PC-9 (cell line): ENCODE measurements around the gene PPL.

ENCODE experiments used
- EZH2 ChIP-seq: fragments of 200-600 bp; sonication (generic); IDR thresholded peaks from 2 replicates; pipeline ENCODE4 v1.8.0; 2017; ENCODE audit warnings: antibody characterized with exemption, low read depth
- TF ChIP-seq, protein P1 (sequence below): fragments of 200-600 bp; sonication (generic); conservative IDR thresholded peaks from 2 replicates; pipeline ENCODE4 v1.6.1; 2017; ENCODE audit warnings: mixed run types, antibody characterized with exemption, mild to moderate bottlenecking, moderate library complexity

DNA sequence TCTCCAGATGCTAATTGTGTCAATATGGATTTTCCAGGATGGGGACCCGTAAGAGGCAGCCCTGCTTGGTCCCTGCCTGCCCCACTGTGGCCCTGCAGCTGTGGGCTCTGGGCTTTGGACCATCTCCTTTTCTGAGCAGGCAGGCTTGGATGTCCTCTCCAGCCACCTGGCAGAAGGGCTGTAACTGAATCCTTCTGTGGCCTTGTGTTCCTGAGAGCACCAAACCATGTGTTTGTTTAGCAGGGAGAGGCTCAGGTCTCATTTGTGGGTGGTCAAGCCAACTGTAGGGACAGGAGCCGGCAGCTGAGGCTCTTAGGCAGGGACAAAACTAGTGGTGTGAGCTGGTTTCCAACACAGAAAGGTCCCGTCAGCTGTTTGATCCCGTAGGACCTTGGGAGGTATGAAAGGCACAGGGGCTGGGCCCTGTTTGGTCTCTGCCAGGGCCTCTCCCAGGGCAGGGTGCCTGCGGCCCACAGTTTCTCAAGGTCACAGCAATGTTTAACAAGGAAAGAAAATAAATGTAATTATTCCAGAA is 39.7 kb upstream of the PPL start:
- TF ChIP-seq, protein P1, sequence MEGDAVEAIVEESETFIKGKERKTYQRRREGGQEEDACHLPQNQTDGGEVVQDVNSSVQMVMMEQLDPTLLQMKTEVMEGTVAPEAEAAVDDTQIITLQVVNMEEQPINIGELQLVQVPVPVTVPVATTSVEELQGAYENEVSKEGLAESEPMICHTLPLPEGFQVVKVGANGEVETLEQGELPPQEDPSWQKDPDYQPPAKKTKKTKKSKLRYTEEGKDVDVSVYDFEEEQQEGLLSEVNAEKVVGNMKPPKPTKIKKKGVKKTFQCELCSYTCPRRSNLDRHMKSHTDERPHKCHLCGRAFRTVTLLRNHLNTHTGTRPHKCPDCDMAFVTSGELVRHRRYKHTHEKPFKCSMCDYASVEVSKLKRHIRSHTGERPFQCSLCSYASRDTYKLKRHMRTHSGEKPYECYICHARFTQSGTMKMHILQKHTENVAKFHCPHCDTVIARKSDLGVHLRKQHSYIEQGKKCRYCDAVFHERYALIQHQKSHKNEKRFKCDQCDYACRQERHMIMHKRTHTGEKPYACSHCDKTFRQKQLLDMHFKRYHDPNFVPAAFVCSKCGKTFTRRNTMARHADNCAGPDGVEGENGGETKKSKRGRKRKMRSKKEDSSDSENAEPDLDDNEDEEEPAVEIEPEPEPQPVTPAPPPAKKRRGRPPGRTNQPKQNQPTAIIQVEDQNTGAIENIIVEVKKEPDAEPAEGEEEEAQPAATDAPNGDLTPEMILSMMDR, result no peak
- TF ChIP-seq EZH2, result no peak
